Brain microvascular endothelial cell (primary cell): Measurements from ENCODE around the gene G6PC2.

Source experiments
- DNase-seq: peaks from one replicate; pipeline ENCODE4 v3.0.0-alpha.2; 2020
- H3K27ac ChIP-seq: fragments of 250-450 bp; sonication (Bioruptor Pico); 2 replicates; pipeline ENCODE4 v1.5.1; 2020; ENCODE audit warnings: mild to moderate bottlenecking, moderate library complexity
- H3K27me3 ChIP-seq: fragments of 250-450 bp; sonication (Bioruptor Pico); replicated peaks from 2 replicates; pipeline ENCODE4 v1.5.1; 2020; ENCODE audit warnings: mild to moderate bottlenecking
- H3K36me3 ChIP-seq: fragments of 250-450 bp; sonication (Bioruptor Pico); replicated peaks from 2 replicates; pipeline ENCODE4 v1.5.1; 2020; ENCODE audit warnings: mild to moderate bottlenecking
- H3K4me3 ChIP-seq: 2 replicates; pipeline ENCODE4 v1.5.1; 2011; ENCODE audit warnings: low read depth, mild to moderate bottlenecking, control low read depth, low read length, moderate library complexity
- CTCF ChIP-seq: IDR thresholded peaks from 2 replicates; pipeline ENCODE4 v1.5.1; 2011; ENCODE audit warnings: low read depth, mild to moderate bottlenecking, moderate library complexity, low read length, control low read depth, inconsistent platforms; ENCODE audit errors: missing control alignments
- in situ Hi-C: cut with HindIII; loops from 2 replicates; pipeline ENCODE4 v1.10.0; 2017; ENCODE audit warnings: low sequenced_read_pairs, low pct_ligation_motif_present

Gene G6PC2

GRCh38 chr2:168896783-168897182 is 4.3 kb upstream of the G6PC2 start:
- Histone ChIP-seq H3K4me3 (no peak overlapping the region), H3K27me3 (peaks cover 4% of the 10 kb centered on the region), H3K27ac (no peak overlapping the region), H3K36me3 (no peaks in the 10 kb centered on the region)
- TF ChIP-seq CTCF: no peak
- in situ Hi-C loops: no loop called here
- DNase-seq: no peak

GRCh38 chr2:168897449-168897848 is 3.6 kb upstream of the G6PC2 start:
- peaks cover 4% of the 10 kb centered on the region for H3K27me3 ChIP-seq
- no peaks in the 10 kb centered on the region for H3K36me3 ChIP-seq
- DNase-seq: no peak
- in situ Hi-C loops: no loop called here
- no peak overlapping the region for H3K27ac ChIP-seq
- H3K4me3 ChIP-seq: no peak overlapping the region
- TF ChIP-seq CTCF: no peak

DNA sequence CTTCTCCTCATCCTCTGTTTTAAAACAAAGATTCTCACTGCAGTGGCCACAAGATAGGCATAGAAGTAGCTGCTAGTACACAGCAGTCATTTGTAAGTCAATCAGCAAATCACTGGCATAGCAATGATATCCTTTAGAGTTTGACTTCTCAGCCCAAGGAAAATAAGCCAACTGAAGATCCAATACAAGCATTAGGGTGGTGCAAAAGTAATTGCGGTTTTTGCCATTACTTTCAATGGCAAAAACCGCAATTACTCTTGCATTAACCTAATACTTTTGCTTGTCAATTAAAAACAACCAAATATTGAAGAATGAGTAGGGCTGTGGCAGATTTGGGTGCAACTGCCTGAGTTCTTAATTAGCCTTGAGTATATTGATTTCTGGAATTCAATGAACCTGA is 2.8 kb downstream of the G6PC2 start:
- H3K27ac ChIP-seq: no peak overlapping the region
- no peak overlapping the region for H3K4me3 ChIP-seq
- DNase-seq: no peak
- in situ Hi-C loops: no loop called here
- H3K27me3 ChIP-seq: peaks cover 8% of the 10 kb centered on the region
- H3K36me3 ChIP-seq: no peaks in the 10 kb centered on the region
- no peak for TF ChIP-seq CTCF

DNA sequence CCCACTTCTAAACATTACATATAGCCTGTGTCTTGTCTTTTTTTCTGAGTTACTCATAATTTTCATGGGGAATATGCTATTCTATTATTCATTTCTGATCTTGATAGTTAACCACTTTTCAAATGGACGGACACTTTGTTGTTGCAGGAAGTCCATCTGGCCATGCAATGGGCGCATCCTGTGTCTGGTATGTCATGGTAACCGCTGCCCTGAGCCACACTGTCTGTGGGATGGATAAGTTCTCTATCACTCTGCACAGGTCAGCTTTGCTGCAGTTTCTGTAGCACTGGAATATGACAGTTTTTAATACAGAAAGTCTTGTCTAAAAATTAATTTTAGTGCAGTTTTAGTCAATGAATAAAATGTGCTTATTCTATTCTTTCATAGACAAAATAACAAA is 3.3 kb downstream of the G6PC2 start:
- H3K4me3 ChIP-seq: no peak overlapping the region
- DNase-seq: no peak
- in situ Hi-C loops: no loop called here
- H3K27ac ChIP-seq: no peak overlapping the region
- H3K27me3 ChIP-seq: peaks cover 8% of the 10 kb centered on the region
- no peak for TF ChIP-seq CTCF
- H3K36me3 ChIP-seq: no peaks in the 10 kb centered on the region

GRCh38 chr2:168907940-168908662 is 7.0 kb downstream of the G6PC2 start:
- in situ Hi-C loops: no loop called here
- TF ChIP-seq CTCF: no peak
- H3K27me3 ChIP-seq: peaks cover 11% of the 10 kb centered on the region

GRCh38 chr2:168910330-168910729 is 9.2 kb downstream of the G6PC2 start:
- H3K27me3 ChIP-seq: peaks cover 14% of the 10 kb centered on the region
- H3K27ac ChIP-seq: no peak overlapping the region
- TF ChIP-seq CTCF: no peak
- no peak for DNase-seq
- no peaks in the 10 kb centered on the region for H3K36me3 ChIP-seq
- in situ Hi-C loops: no loop called here
- H3K4me3 ChIP-seq: no peak overlapping the region

More at GRCh38 chr2:168907940-168908662, 7.0 kb downstream of the G6PC2 start:
- Histone ChIP-seq H3K36me3 (no peaks in the 10 kb centered on the region), H3K27ac (no peak overlapping the region), H3K4me3 (no peak overlapping the region)
- DNase-seq: no peak
